ENCODE measurements around the gene DAPK2.

DAPK2 gene

GRCh38 chr15:63984331-63984730 lies 62.0 kb downstream of the DAPK2 start:
- H3K4me3 ChIP-seq (replicated peaks; ENCODE audit: low read depth, low read length) = no peak overlapping the region
- DNase-seq (ENCODE audit: low read depth) = no peak
- no peak for TF ChIP-seq CTCF (IDR thresholded peaks at IDR 0.05; ENCODE audit: low read length, missing control alignments)

- no peak overlapping the region for H3K4me3 ChIP-seq (replicated peaks; ENCODE audit: low read depth, low read length)
- DNase-seq (ENCODE audit: low read depth) = no peak
- no peak for TF ChIP-seq CTCF (IDR thresholded peaks at IDR 0.05; ENCODE audit: low read length, missing control alignments)
Observed at GRCh38 chr15:63983061-63983711, 63.1 kb downstream of the DAPK2 start.

- no peak overlapping the region for H3K4me3 ChIP-seq (replicated peaks; ENCODE audit: low read depth, low read length)
- DNase-seq (ENCODE audit: low read depth) = no peak
- TF ChIP-seq CTCF (IDR thresholded peaks at IDR 0.05; ENCODE audit: low read length, missing control alignments) = no peak
Observed at GRCh38 chr15:63982381-63982854, 63.9 kb downstream of the DAPK2 start.

- no peak for DNase-seq (ENCODE audit: low read depth)
- H3K4me3 ChIP-seq (replicated peaks; ENCODE audit: low read depth, low read length) = no peak overlapping the region
- TF ChIP-seq CTCF (IDR thresholded peaks at IDR 0.05; ENCODE audit: low read length, missing control alignments) = no peak
Observed at GRCh38 chr15:63981596-63982320, 64.5 kb downstream of the DAPK2 start.

GRCh38 chr15:63979262-63979793 lies 67.0 kb downstream of the DAPK2 start:
- no peak for TF ChIP-seq CTCF (IDR thresholded peaks at IDR 0.05; ENCODE audit: low read length, missing control alignments)
- no peak overlapping the region for H3K4me3 ChIP-seq (replicated peaks; ENCODE audit: low read depth, low read length)
- no peak for DNase-seq (ENCODE audit: low read depth)

GRCh38 chr15:63978511-63979261 lies 67.6 kb downstream of the DAPK2 start:
- no peak for DNase-seq (ENCODE audit: low read depth)
- no peak for TF ChIP-seq CTCF (IDR thresholded peaks at IDR 0.05; ENCODE audit: low read length, missing control alignments)
- no peak overlapping the region for H3K4me3 ChIP-seq (replicated peaks; ENCODE audit: low read depth, low read length)
